SKM-1 treated with dmso at 0.1 percent for 144 hours (cell line): ENCODE measurements around the gene RNF2.

Source experiments
- DNase-seq: peaks from one replicate; lab custom pipeline; 2025; ENCODE audit not compliant: unreplicated experiment; lab: John Stamatoyannopoulos, UW

Gene RNF2

DNA sequence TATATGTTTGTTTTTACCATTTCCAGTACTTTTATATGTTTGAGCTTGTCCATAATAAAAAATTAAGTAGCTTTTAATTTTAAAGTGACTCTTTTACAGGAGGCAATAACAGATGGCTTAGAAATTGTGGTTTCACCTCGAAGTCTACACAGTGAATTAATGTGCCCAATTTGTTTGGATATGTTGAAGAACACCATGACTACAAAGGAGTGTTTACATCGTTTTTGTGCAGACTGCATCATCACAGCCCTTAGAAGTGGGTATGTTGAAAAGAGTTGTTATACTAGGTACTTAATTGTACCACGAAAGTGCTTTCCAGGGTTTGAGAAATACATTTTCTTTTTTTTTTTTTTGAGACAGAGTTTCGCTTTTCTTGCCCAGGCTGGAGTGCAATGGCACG is 46.1 kb downstream of the RNF2 start:
- no peak for DNase-seq

DNA sequence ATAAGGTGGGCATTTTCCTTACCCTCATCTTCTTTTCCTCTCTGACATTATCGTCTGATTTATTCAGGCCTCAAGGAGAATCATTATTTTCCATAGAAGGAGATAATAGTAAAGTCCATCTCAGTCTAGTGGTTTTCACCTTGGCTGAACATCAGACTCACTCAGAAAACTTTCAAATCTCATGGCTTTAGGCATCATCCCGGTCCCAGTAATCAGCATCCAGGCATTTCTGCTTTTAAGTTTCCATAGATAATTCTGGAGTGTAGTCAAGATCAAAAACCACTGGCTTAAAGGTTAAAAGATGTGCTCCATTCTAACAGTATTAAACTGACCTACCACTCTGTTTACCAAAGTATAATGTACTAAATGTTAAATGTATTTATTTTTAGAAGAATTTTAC is 49.4 kb downstream of the RNF2 start:
- DNase-seq, result no peak

DNA sequence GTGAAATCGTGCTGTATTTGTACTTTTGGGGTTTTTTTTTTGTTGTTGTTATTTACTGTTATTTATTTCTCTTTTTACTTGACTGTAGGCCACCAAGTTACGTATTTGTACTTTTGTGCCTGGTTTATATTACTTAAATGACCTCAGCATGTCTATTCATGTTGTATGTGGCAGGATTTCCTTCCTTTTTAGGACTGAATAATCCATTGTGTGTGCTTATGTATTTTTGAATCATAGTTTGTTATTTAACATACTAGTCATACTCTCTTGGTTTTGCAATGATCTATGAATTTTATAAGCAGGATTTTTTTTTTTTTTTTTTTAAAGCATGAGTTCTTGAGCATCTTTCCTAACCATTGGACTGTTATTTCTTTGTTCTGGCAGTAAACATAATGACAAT is 51.2 kb downstream of the RNF2 start:
- DNase-seq, result no peak

GRCh38 chr1:185104083-185104482 is 58.7 kb downstream of the RNF2 start:
- DNase-seq, result no peak

DNA sequence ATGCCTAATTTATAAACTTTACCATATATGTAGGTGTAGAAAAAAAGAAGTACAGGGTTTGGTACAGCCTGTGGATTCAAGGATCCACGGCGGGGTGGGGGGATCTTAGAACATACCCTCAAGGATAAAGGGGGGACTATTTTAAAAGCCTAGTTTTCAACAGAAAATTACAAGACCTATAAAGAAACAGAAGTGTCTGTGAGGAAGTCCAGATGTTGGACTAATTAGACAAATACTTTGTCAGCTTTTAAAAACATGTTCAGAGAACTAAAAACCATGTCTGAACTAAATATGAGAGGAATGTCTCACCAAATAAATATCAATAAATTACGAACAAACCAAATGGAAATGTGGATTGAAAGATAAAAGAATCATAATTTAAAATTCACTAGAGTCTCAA is 59.8 kb downstream of the RNF2 start:
- no peak for DNase-seq

GRCh38 chr1:185108321-185108720 is 63.0 kb downstream of the RNF2 start:
- DNase-seq, result no peak

DNA sequence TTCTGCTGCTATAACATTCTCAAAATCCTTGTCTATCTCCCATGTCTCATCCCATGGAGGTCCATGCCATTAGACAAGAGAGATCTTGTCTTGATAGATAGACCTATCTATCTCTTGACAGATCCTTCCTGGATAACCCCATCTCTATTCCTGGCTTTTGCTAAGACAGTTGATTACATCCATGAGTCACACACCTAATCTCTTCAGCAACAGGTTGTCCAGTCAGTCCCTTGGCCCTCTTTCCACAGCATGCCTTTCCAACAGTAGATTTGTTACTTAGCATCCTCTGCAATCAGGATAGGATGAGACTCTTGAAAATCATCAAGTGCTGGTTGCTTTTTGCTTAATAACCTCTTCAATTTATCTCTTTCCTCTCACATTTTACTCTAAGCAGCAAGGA is 64.8 kb downstream of the RNF2 start:
- DNase-seq, result no peak

DNA sequence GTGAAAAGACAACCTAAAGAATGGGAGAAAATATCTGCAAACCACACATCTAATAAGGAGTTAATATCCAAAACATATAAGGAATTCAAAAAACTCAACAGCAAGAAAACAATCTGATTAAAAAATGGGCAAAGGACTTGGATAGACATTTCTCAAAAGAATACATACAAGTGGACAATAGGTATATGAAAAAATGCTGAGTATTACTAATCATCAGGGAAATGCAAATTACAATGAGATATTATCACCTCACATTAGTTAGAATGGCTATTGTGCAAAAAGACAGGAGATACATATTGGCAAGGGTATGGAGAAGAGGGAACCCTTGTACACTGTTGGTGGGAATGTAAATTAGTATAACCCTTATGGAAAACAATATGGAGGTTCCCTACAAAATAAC is 66.5 kb downstream of the RNF2 start:
- DNase-seq, result no peak

DNA sequence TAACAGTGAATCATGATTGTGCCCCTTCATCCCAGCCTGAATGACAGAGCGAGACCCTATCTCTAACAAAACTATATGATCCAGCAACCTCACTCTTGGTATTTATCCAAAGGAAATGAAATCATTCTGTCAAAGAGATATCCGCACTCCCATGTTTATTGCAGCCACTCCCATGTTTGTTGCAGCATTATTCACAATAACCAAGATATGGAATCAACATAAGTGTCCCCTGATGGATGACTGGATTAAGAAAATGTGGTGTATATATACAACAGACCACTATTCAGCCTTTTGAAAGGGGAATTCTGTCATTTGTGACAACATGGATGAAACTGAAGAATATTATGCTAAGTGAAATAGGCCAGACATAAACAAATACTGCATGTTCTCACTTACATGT is 67.0 kb downstream of the RNF2 start:
- DNase-seq, result no peak

DNA sequence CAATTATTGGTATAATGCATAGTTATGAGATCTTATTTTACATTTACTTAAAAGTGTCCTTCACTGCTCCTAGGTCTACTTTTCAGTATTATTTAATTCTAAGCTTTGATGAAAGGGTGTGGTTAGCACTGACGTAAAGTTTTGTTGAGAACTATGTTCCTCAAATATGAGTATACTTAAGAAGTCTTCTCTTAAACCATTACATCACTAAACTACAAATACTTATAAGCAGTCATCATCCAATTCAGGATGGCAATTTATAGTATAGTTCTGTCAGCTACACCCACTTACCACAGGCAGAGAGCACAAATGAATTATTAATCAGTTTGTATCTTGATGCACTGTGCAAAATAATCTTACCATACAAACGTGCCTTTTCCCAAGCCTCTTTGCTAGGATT is 84.3 kb downstream of the RNF2 start:
- no peak for DNase-seq

DNA sequence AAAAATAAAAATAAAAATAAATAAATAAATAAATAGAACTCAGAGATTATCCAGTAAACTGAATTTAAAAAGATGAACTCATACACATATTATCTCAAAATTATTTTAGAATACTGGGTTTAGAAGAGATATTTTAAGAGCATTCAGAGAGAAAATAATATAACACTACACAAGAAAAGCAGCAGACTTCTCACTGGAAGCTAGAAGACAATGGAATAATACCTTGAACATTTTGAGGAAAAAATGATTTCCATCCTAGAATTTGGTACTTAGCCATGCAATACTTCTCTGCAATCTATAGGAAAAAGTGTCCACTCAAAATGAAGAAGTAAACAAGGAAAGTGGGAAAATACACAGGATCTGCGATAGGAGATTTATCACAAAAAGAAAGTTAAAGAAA is 87.2 kb downstream of the RNF2 start:
- DNase-seq, result no peak

GRCh38 chr1:185137896-185138545 is 92.7 kb downstream of the RNF2 start:
- DNase-seq, result no peak

DNA sequence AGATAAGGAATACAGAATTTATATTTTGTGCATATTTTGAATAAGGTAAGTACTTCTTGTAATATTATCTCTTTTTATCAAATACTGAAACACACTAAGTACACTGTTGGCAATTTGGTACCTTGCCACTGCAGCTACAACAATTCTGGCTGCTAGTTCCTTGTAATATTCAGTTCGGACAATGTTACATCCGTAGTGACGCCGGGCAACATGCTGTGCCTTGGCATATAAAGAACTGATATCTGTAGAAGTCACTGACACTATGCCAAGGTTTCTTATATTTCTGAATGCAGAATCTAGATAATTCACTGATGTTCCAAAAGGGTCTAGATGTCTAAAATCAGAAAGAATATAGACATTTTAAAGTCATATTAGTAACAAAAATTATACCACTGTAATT is 93.9 kb downstream of the RNF2 start:
- no peak for DNase-seq

DNA sequence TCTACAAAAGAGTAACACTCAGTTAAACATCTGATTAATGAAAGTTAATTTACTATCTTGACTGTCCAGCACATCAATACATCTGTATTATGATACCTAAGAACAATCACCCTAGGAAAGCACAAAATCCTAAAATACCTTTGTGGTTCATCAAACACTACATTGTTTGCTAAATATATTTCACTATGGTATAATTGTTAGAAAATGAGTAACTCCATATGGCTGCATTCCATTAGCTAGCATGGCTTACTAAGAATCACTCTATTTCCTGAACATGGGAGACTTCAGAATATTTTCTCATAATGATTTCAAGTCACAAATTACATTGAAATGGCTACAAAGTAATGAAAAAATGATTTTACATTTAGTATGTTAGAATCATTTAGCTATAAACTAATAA is 98.9 kb downstream of the RNF2 start:
- DNase-seq, result no peak

DNA sequence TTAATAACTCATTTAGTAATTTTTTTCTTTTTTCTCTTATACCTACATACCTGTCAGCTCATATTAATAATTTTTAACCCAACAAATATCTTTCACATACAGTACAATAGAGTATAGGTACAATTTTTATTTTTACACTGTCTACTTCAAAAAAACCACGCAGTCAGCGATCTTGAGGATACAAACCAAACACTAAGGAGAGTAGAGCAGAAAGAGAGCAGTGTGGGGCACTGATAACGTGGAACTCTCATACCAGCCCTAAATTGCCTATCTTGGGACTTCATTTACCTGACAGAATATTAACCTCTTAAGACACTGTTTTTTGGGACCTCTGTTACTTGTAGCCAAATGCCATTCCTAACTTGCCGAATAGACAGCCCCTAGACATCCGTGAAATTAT is 105.9 kb downstream of the RNF2 start:
- no peak for DNase-seq
